Activated CD4-positive, alpha-beta T cell treated with anti-CD3 and anti-CD28 coated beads, Interleukin-10, Interleukin-2, amounts not matched to agents 100 ng/mL and 50 ng/mL, durations not matched to agents 16 hours and 8 hours (primary cell): ENCODE data around the gene ST6GALNAC2.
A peak's percentile ranks its signal among the peaks of the same experiment; 100 is the strongest.

Source experiments
- DNase-seq: peaks from one replicate; pipeline ENCODE4 v3.0.0-alpha.2; 2020

Gene ST6GALNAC2

GRCh38 chr17:76553178-76553908 lies 32.3 kb downstream of the ST6GALNAC2 start:
- DNase-seq = no peak

- no peak for DNase-seq
These were observed 34.0 kb downstream of the ST6GALNAC2 start for GRCh38 chr17:76551685-76552084.

GRCh38 chr17:76550712-76551615 lies 34.7 kb downstream of the ST6GALNAC2 start:
- DNase-seq = no peak

- no peak for DNase-seq
These were observed 36.1 kb downstream of the ST6GALNAC2 start for GRCh38 chr17:76549539-76549938.

- no peak for DNase-seq
These were observed 36.5 kb downstream of the ST6GALNAC2 start for GRCh38 chr17:76549215-76549518.

GRCh38 chr17:76548378-76549214 lies 37.1 kb downstream of the ST6GALNAC2 start:
- no peak for DNase-seq

GRCh38 chr17:76547642-76548202 lies 37.9 kb downstream of the ST6GALNAC2 start:
- no peak for DNase-seq

- peak; percentile 58 for DNase-seq
These were observed 38.4 kb downstream of the ST6GALNAC2 start for GRCh38 chr17:76547183-76547641.

- DNase-seq = no peak
These were observed 39.0 kb downstream of the ST6GALNAC2 start for GRCh38 chr17:76546556-76547182.

GRCh38 chr17:76545918-76546555 lies 39.6 kb downstream of the ST6GALNAC2 start:
- DNase-seq = no peak

- no peak for DNase-seq
These were observed 40.9 kb downstream of the ST6GALNAC2 start for GRCh38 chr17:76544546-76545365.

- DNase-seq = no peak
These were observed 41.7 kb downstream of the ST6GALNAC2 start for GRCh38 chr17:76543826-76544545.

GRCh38 chr17:76543482-76543825 lies 42.2 kb downstream of the ST6GALNAC2 start:
- DNase-seq = no peak

GRCh38 chr17:76542984-76543383 lies 42.7 kb downstream of the ST6GALNAC2 start:
- no peak for DNase-seq

- DNase-seq = no peak
These were observed 43.1 kb downstream of the ST6GALNAC2 start for GRCh38 chr17:76542566-76542971.

GRCh38 chr17:76541739-76542454 lies 43.8 kb downstream of the ST6GALNAC2 start:
- DNase-seq = no peak

GRCh38 chr17:76540381-76541300 lies 45.0 kb downstream of the ST6GALNAC2 start:
- peak; percentile 45 for DNase-seq

GRCh38 chr17:76539631-76540271 lies 45.9 kb downstream of the ST6GALNAC2 start, which contains the start of gene PRCD:
Gene PRCD (plus strand): TSS chr17:76540044. CDS start chr17:76540142, 98 bp downstream.
- no peak for DNase-seq
